PC-3 (cell line): Measurements from ENCODE around the gene ALDH5A1. TPM values are rescaled to one million over a fixed set of nuclear protein-coding genes. Genes with fewer than 3 reads are reported as not detected.

ENCODE experiments used
- ATAC-seq: fragments of 200-7000 bp; cut with Tn5 transposase; 2 replicates; pipeline ENCODE4 v1.9.1; 2020; ENCODE audit warnings: mild to moderate bottlenecking, moderate library complexity
- BruUV-seq: library from RNA; stranded (reverse); fragments of 400-500 nt; replicated peaks from 2 replicates; lab custom pipeline; 2021; lab: Mats Ljungman, UMichigan
- CTCF ChIA-PET: fragments of 300-600 bp; sonication (Branson Sonifier 250); formaldehyde crosslinking; loops from one replicate; lab custom pipeline; 2022; ENCODE audit warnings: antibody characterized with exemption; lab: Charles Lee
- POLR2A ChIA-PET: fragments of 300-600 bp; sonication (Branson Sonifier 250); formaldehyde crosslinking; loops from one replicate; lab custom pipeline; 2022; ENCODE audit warnings: antibody characterized with exemption; ENCODE audit not compliant: unreplicated experiment; lab: Charles Lee
- DNase-seq: peaks from one replicate; pipeline ENCODE4 v3.0.0-alpha.2; 2015
- H2AFZ ChIP-seq: fragments of 300-600 bp; sonication (generic); 2 replicates; pipeline ENCODE4 v1.6.0; 2016; ENCODE audit warnings: antibody characterized with exemption, low read length
- H3F3A ChIP-seq: fragments of 300-600 bp; sonication (generic); one replicate; pipeline ENCODE4 v1.6.0; 2017; ENCODE audit warnings: antibody characterized with exemption, low read length, control low read depth, mild to moderate bottlenecking; ENCODE audit not compliant: unreplicated experiment
- H3K27ac ChIP-seq: fragments of 300-600 bp; sonication (generic); 2 replicates; pipeline ENCODE4 v1.5.1; 2016; ENCODE audit warnings: mild to moderate bottlenecking, low read length
- H3K27me3 ChIP-seq: fragments of 300-600 bp; sonication (generic); 2 replicates; pipeline ENCODE4 v1.6.1; 2016; ENCODE audit warnings: low read length, mixed read lengths
- H3K36me3 ChIP-seq: fragments of 300-600 bp; sonication (generic); 2 replicates; pipeline ENCODE4 v1.6.1; 2016; ENCODE audit warnings: low read depth, mixed run types, low read length, mixed read lengths
- H3K4me1 ChIP-seq: fragments of 300-600 bp; sonication (generic); 2 replicates; pipeline ENCODE4 v1.5.1; 2016; ENCODE audit warnings: low read length; ENCODE audit not compliant: insufficient read depth
- H3K4me2 ChIP-seq: fragments of 300-600 bp; sonication (generic); 2 replicates; pipeline ENCODE4 v1.6.0; 2016; ENCODE audit warnings: low read length
- H3K4me3 ChIP-seq: fragments of 300-600 bp; sonication (generic); 2 replicates; pipeline ENCODE4 v1.5.1; 2016; ENCODE audit warnings: mild to moderate bottlenecking, low read length, mixed read lengths
- H3K79me2 ChIP-seq: fragments of 300-600 bp; sonication (generic); 2 replicates; pipeline ENCODE4 v1.6.1; 2017; ENCODE audit warnings: low read length, mixed read lengths
- H3K9ac ChIP-seq: fragments of 300-600 bp; sonication (generic); 2 replicates; pipeline ENCODE4 v1.6.0; 2016; ENCODE audit warnings: mild to moderate bottlenecking, low read length
- H3K9me2 ChIP-seq: fragments of 300-600 bp; sonication (generic); replicated peaks from 2 replicates; pipeline ENCODE4 v1.6.1; 2016; ENCODE audit warnings: mixed run types, low read length, mixed read lengths
- H3K9me3 ChIP-seq: fragments of 300-600 bp; sonication (generic); 2 replicates; pipeline ENCODE4 v1.6.1; 2016; ENCODE audit warnings: low read length, mixed read lengths
- H4K20me1 ChIP-seq: fragments of 300-600 bp; sonication (generic); 2 replicates; pipeline ENCODE4 v1.6.1; 2016; ENCODE audit warnings: low read length, mixed read lengths
- EZH2 ChIP-seq: fragments of 300-600 bp; sonication (generic); IDR thresholded peaks from one replicate; pipeline ENCODE4 v1.6.1; 2017; ENCODE audit warnings: antibody characterized with exemption, mild to moderate bottlenecking, low read length; ENCODE audit not compliant: unreplicated experiment
- EZH2phosphoT487 ChIP-seq: fragments of 300-600 bp; sonication (generic); IDR thresholded peaks from 2 replicates; pipeline ENCODE4 v1.6.1; 2018; ENCODE audit warnings: mild to moderate bottlenecking, antibody characterized with exemption, low read length, borderline replicate concordance
- intact Hi-C: fragments of 100-400 bp; cut with micrococcal nuclease; formaldehyde crosslinking; loops from 2 replicates; pipeline ENCODE4 v1.9.0; 2023
- total RNA-seq: library from RNA; depleted of rRNA; stranded (reverse); fragments of >200 nt; gene quantifications from 2 replicates; pipeline ENCODE4 v1.2.3, GENCODE V29; 2014
- TF ChIP-seq, protein P1 (sequence below): fragments of 300-600 bp; sonication (generic); conservative IDR thresholded peaks from 2 replicates; pipeline ENCODE4 v1.5.1; 2017; ENCODE audit warnings: antibody characterized with exemption, low read depth, mild to moderate bottlenecking, low read length

ALDH5A1 gene
- total RNA-seq, 1 experiment from 2014 or later, result 11.9 TPM

DNA sequence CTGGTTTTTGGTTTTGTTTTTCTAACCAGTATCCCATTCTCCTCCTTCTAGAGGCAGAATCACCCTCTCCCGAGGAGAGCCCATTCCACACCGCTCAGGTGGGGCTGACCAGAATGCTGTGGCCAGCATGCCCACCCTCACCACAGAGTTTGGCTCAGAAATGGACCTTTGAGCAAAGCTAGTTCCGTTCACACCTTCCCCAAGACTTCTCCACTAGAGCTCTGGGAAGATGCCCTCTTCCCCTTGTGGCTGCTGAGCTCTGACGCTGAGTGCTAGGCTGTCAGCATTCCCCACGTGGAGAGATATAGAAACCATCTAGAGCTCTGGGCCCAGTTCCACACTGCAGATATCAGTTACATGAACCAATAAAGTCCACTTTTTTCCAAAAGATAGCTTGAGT is 13.3 kb upstream of the ALDH5A1 start:
- DNase-seq, result no peak
- H3F3A ChIP-seq, result no peaks in the 10 kb centered on the region
- no peak overlapping the region for H3K4me2 ChIP-seq
- no peak overlapping the region for H3K9ac ChIP-seq
- H3K36me3 ChIP-seq, result no peaks in the 10 kb centered on the region
- H3K9me2 ChIP-seq, result no peaks in the 10 kb centered on the region
- H3K27me3 ChIP-seq, result no peaks in the 10 kb centered on the region
- no peaks in the 10 kb centered on the region for H4K20me1 ChIP-seq
- H2AFZ ChIP-seq, result no peak overlapping the region
- no peaks in the 10 kb centered on the region for H3K79me2 ChIP-seq
- no peak for TF ChIP-seq EZH2
- TF ChIP-seq EZH2phosphoT487, result no peak
- TF ChIP-seq, protein P1, sequence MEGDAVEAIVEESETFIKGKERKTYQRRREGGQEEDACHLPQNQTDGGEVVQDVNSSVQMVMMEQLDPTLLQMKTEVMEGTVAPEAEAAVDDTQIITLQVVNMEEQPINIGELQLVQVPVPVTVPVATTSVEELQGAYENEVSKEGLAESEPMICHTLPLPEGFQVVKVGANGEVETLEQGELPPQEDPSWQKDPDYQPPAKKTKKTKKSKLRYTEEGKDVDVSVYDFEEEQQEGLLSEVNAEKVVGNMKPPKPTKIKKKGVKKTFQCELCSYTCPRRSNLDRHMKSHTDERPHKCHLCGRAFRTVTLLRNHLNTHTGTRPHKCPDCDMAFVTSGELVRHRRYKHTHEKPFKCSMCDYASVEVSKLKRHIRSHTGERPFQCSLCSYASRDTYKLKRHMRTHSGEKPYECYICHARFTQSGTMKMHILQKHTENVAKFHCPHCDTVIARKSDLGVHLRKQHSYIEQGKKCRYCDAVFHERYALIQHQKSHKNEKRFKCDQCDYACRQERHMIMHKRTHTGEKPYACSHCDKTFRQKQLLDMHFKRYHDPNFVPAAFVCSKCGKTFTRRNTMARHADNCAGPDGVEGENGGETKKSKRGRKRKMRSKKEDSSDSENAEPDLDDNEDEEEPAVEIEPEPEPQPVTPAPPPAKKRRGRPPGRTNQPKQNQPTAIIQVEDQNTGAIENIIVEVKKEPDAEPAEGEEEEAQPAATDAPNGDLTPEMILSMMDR, result no peak
- BruUV-seq, result no TSS peak
- ChIA-PET CTCF (no interaction called here), POLR2A (no interaction called here)
- no peaks in the 10 kb centered on the region for H3K4me1 ChIP-seq
- intact Hi-C loops, result no loop called here
- no peaks in the 10 kb centered on the region for H3K9me3 ChIP-seq
- no peak for ATAC-seq
- H3K4me3 ChIP-seq, result no peak overlapping the region
- no peak overlapping the region for H3K27ac ChIP-seq

DNA sequence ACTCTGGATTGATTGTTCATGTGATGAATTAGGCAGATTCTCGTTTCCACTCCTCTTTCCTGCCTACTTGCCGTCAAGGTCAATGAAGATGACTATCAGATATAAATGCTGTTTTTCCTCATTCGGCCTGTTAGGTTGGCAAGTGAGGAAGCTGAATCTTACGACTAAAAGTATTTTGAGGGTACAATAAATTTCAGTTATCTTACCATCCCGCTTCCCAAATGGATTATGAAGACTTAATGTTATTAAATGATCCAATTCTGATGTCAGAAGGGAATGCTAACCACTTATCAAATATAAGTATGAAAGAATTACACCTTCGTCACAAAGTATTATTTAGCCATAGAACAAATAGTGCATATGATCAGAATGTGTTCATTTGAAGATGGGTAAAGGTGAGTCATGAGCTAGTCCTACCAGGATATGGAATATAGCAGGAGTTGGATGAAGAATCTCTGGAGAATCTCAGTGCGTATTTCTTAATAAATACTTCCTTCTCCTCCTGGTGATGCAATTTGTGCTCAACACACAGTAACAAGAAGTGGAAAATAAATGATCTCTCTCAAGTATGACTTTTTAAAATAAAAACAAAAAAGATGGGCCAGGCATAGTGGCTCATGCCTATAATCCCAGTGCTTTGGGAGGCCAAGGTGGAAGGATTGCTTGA is 10.0 kb upstream of the ALDH5A1 start:
- Histone ChIP-seq H3K27ac (no peak overlapping the region), H3K36me3 (no peaks in the 10 kb centered on the region), H3F3A (no peaks in the 10 kb centered on the region), H3K27me3 (no peaks in the 10 kb centered on the region), H2AFZ (no peak overlapping the region), H3K9ac (no peak overlapping the region), H3K79me2 (no peaks in the 10 kb centered on the region), H3K9me2 (no peaks in the 10 kb centered on the region), H3K4me1 (no peaks in the 10 kb centered on the region), H3K4me3 (no peak overlapping the region), H4K20me1 (no peaks in the 10 kb centered on the region), H3K9me3 (no peaks in the 10 kb centered on the region), H3K4me2 (no peak overlapping the region)
- intact Hi-C loops, result no loop called here
- DNase-seq (no peak), ATAC-seq (no peak)
- no peak for TF ChIP-seq EZH2phosphoT487
- no TSS peak for BruUV-seq
- ChIA-PET POLR2A (no interaction called here), CTCF (no interaction called here)

DNA sequence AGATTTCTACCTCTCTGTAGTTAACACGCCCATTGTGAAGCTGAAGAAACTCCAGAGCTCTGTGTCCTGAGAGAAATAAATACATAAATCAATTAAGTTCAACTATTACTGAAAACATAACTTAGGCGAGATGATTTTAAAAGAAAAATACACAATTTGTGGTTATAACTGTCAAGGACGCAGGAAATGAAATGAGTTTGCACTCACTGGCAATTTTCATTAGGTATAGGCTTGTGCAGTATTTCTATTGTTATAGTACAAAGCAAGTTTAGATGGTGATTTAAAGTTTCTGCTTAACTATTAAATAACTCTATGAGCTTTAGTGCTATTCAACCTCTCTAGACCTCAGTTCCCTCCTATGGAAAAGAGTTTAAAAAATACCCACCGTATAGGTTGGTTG is 8.7 kb upstream of the ALDH5A1 start:
- TF ChIP-seq EZH2phosphoT487 (no peak), EZH2 (no peak)
- TF ChIP-seq, protein P1, result no peak
- no peak for DNase-seq
- ATAC-seq, result no peak
- no peaks in the 10 kb centered on the region for H3F3A ChIP-seq
- H3K9me3 ChIP-seq, result no peaks in the 10 kb centered on the region
- H3K79me2 ChIP-seq, result no peaks in the 10 kb centered on the region
- intact Hi-C loops, result no loop called here
- no peak overlapping the region for H3K4me3 ChIP-seq
- H3K9me2 ChIP-seq, result no peaks in the 10 kb centered on the region
- no peak overlapping the region for H3K9ac ChIP-seq
- CTCF ChIA-PET, result no interaction called here
- no peak overlapping the region for H3K4me2 ChIP-seq
- no peaks in the 10 kb centered on the region for H3K27me3 ChIP-seq
- H4K20me1 ChIP-seq, result no peaks in the 10 kb centered on the region
- POLR2A ChIA-PET, result no interaction called here
- no peak overlapping the region for H2AFZ ChIP-seq
- no TSS peak for BruUV-seq
- H3K4me1 ChIP-seq, result no peaks in the 10 kb centered on the region
- no peaks in the 10 kb centered on the region for H3K36me3 ChIP-seq
- H3K27ac ChIP-seq, result no peak overlapping the region
